Renal pelvis (tissue), 12 donors: ENCODE measurements around the gene ZBTB46. TPM values are rescaled to one million over a fixed set of nuclear protein-coding genes. Genes with fewer than 3 reads are reported as not detected.
"Not testable (repeated sequence)": the region's sequence is repeated elsewhere in the genome, so short reads cannot be mapped to it uniquely, and the experiment has no call there.

Experiments
- DNase-seq: peaks from one replicate; pipeline ENCODE4 v3.0.0-alpha.2; 2013
- long read RNA-seq, 16 experiments: transcript quantifications; one replicate each; lab custom pipeline, GENCODE V29; 2026
- polyA plus RNA-seq, 3 donors: library from polyadenylated mRNA; unstranded; fragments of 120-200 nt; gene quantifications; one replicate each; pipeline ENCODE4 v1.2.1, GENCODE V29; 2013; ENCODE audit not compliant: insufficient read length in 3 of 3

The ZBTB46 gene, protein sequence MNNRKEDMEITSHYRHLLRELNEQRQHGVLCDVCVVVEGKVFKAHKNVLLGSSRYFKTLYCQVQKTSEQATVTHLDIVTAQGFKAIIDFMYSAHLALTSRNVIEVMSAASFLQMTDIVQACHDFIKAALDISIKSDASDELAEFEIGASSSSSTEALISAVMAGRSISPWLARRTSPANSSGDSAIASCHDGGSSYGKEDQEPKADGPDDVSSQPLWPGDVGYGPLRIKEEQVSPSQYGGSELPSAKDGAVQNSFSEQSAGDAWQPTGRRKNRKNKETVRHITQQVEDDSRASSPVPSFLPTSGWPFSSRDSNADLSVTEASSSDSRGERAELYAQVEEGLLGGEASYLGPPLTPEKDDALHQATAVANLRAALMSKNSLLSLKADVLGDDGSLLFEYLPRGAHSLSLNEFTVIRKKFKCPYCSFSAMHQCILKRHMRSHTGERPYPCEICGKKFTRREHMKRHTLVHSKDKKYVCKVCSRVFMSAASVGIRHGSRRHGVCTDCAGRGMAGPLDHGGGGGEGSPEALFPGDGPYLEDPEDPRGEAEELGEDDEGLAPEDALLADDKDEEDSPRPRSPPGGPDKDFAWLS
- 10 to 100 TPM; 16.8 to 23.5 (median 19.5) TPM for polyA plus RNA-seq
- long read RNA-seq, donor 1, full-length matches to known transcripts: 4 of 4 reads
- long read RNA-seq, donor 1, partial matches to known transcripts: 0 of 4 reads
- long read RNA-seq, donor 1, other reads (novel, unspliced or antisense): 0 of 4 reads
- long read RNA-seq, donor 2, full-length matches to known transcripts: 5 of 11 reads
- long read RNA-seq, donor 2, partial matches to known transcripts: 6 of 11 reads
- long read RNA-seq, donor 2, other reads (novel, unspliced or antisense): 0 of 11 reads
- long read RNA-seq, donor 3, full-length matches to known transcripts: 1 of 1 reads
- long read RNA-seq, donor 3, partial matches to known transcripts: 0 of 1 reads
- long read RNA-seq, donor 3, other reads (novel, unspliced or antisense): 0 of 1 reads
- long read RNA-seq, donor 4, full-length matches to known transcripts: 3 of 3 reads
- long read RNA-seq, donor 4, partial matches to known transcripts: 0 of 3 reads
- long read RNA-seq, donor 4, other reads (novel, unspliced or antisense): 0 of 3 reads
- long read RNA-seq, donor 5, full-length matches to known transcripts: 2 of 2 reads
- long read RNA-seq, donor 5, partial matches to known transcripts: 0 of 2 reads
- long read RNA-seq, donor 5, other reads (novel, unspliced or antisense): 0 of 2 reads
- long read RNA-seq, donor 6, full-length matches to known transcripts: 5 of 5 reads
- long read RNA-seq, donor 6, partial matches to known transcripts: 0 of 5 reads
- long read RNA-seq, donor 6, other reads (novel, unspliced or antisense): 0 of 5 reads
- long read RNA-seq, donor 7, full-length matches to known transcripts: 6 of 6 reads
- long read RNA-seq, donor 7, partial matches to known transcripts: 0 of 6 reads
- long read RNA-seq, donor 7, other reads (novel, unspliced or antisense): 0 of 6 reads
- long read RNA-seq, donor 8, full-length matches to known transcripts: 4 of 4 reads
- long read RNA-seq, donor 8, partial matches to known transcripts: 0 of 4 reads
- long read RNA-seq, donor 8, other reads (novel, unspliced or antisense): 0 of 4 reads
- long read RNA-seq, donor 9, full-length matches to known transcripts: 4 of 4 reads
- long read RNA-seq, donor 9, partial matches to known transcripts: 0 of 4 reads
- long read RNA-seq, donor 9, other reads (novel, unspliced or antisense): 0 of 4 reads
- long read RNA-seq, donor 10, full-length matches to known transcripts: 2 of 2 reads
- long read RNA-seq, donor 10, partial matches to known transcripts: 0 of 2 reads
- long read RNA-seq, donor 10, other reads (novel, unspliced or antisense): 0 of 2 reads
- long read RNA-seq, donor 11, full-length matches to known transcripts: 4 of 4 reads
- long read RNA-seq, donor 11, partial matches to known transcripts: 0 of 4 reads
- long read RNA-seq, donor 11, other reads (novel, unspliced or antisense): 0 of 4 reads
- long read RNA-seq, donor 12, full-length matches to known transcripts: 9 of 9 reads
- long read RNA-seq, donor 12, partial matches to known transcripts: 0 of 9 reads
- long read RNA-seq, donor 12, other reads (novel, unspliced or antisense): 0 of 9 reads
- long read RNA-seq, donor 13, full-length matches to known transcripts: 1 of 1 reads
- long read RNA-seq, donor 13, partial matches to known transcripts: 0 of 1 reads
- long read RNA-seq, donor 13, other reads (novel, unspliced or antisense): 0 of 1 reads
- long read RNA-seq, donor 14, full-length matches to known transcripts: 7 of 7 reads
- long read RNA-seq, donor 14, partial matches to known transcripts: 0 of 7 reads
- long read RNA-seq, donor 14, other reads (novel, unspliced or antisense): 0 of 7 reads
- long read RNA-seq, donor 15, full-length matches to known transcripts: 2 of 2 reads
- long read RNA-seq, donor 15, partial matches to known transcripts: 0 of 2 reads
- long read RNA-seq, donor 15, other reads (novel, unspliced or antisense): 0 of 2 reads
- long read RNA-seq, donor 16, full-length matches to known transcripts: 2 of 8 reads
- long read RNA-seq, donor 16, partial matches to known transcripts: 6 of 8 reads
- long read RNA-seq, donor 16, other reads (novel, unspliced or antisense): 0 of 8 reads

DNA sequence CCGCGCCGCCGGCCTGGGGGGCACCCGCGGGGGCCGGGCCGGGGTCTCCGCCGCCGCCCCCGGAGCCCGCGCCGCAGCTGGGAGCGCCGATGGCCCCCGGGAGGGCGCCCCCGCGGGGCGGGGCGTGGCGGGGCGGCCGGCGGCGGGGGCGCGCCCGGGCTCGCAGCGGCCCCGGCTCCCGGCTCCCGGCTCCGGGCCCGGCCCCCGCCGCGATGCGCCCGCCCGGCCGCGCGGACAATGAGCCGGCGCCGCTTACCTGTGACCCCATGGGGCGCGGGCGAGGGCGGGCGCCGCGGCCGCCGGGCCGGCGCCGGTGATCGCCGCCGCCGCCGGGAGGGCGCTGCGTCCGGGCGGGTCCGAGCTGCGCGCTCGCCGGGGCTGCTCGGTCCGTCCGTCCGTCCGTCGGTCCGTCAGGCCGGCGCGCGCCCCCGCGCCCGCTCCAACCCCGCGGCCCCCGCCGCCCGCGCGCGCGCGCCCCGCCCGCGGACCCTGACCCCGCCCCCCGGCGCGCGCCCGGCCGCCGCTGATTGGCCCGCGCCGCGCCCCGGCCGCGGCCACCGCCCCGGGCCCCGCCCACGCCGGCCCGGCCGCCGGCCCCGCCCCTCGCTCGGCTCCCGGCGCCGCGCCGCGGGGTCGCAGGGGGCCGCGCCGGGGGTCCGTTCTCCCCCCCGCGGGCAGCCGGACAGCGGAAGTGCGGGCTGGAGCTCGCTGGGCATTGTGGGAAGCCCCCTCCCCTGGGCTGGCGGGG, at the start of gene ZBTB46:
TSS of gene ZBTB46 (minus strand) at position 424 of the 748 bp plus-strand sequence. CDS start 40,507 bp downstream, outside the sequence.
- no peak for DNase-seq

DNA sequence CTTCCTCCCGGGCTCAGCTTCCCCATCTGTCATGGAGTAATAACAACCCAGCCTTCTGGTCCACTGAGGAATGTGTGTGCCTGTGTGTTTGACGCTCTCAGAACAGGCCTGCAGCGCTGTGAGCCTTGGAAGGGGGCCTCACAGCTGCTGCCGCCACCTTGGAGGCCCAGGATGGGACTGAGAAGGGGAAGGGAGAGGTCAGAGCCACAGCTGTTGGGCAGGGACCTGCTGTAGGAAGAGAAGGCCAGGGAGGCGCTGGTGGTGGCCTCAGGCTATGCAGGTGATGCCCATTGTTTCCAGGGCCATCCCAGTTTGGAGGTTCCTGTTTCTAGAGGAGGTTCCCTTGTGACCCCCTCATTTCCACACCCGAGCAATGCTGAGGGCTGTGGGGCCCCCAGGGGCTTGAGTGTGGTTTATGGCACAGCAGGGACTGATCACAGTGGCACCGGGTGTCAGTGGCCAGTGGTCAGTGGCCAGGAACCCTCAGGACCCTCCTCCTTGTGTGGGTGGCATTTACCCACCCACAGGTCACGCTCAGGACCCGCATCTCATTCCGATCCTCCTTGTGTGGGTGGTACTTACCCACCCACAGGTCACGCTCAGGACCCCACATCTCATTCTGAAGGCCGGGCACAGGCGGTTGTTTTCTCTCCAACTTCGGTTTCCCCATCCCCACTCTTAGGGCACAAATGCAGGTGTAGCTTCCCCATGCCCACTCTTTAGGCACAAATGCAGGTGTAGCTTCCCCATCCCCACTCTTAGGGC, 48.0 kb upstream of the ZBTB46 start:
- DNase-seq: no peak

DNA sequence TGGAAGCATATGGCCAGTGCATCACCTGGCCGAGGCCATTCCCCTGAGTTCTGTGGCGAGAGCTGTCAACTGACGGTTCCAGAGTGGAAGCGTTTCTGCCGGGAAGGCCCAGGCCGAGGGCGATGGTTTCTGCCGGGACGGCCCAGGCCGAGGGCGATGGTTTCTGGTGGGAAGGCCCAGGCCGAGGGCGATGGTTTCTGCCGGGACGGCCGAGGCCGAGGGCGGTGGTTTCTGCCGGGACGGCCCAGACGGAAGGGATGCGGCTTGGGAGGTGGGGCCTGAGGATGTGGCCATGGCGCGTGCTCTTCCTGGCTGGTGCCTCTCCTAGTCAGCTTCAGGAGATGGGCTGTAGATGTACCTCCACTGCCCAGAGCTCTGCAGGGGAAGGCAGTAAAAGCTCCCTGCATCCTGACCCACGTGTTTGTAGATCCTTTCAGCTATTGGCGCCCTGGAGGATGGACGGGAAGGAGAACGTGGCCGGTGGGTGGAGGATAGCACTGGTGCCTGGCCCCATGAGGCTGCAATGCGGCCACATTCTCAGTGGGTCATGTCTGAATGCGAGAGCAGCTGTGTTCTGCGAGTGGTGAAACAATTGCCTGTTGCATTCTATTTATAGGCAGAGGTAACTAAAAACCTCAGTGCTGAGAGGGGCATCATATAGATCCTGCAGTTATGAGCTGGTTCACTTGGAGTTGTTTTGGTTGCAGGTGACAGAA, 46.8 kb upstream of the ZBTB46 start:
- DNase-seq: no peak

DNA sequence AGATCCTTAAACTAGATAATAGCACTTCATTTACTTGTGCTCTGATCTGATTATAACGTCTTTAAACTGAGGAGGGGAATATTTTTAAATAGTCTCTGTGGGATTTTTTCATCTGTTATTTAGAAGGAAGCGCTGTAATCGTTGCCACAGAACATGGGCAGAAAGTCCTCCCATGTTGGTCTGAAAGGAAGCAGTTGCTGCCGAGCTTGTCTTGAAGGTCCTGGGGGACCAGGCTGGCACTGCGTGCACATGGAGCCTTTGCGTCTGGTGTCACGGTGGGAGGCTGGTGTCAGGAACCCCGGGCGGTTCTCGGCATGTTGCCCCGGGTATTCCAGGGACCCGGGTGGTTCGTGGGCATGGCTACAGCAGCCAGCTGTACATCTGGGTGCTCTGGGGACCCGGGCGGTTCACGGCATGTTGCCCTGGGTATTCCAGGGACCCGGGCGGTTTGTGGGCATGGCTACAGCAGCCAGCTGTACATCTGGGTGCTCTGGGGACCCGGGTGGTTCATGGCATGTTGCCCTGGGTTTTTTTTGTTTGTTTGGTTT, 45.5 kb upstream of the ZBTB46 start:
- DNase-seq: no peak

DNA sequence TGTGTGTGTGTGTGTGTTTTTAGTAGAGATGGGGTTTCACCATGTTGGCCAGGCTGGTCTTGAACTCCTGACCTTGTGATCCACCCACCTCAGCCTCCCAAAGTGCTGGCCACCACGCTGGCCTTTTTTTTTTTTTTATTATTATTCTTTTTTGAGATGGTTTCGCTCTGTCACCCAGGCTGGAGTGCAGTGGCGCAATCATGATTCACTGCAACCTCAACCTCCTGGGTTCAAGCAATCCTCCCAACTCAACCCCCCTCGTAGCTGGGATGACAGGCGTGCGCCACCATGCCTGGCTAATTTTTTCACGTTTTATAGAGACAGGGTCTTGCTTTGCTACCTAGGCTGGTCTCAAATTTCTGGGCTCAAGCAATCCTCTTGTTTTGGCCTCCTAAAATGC, 43.2 kb upstream of the ZBTB46 start:
- not testable (repeated sequence) for DNase-seq

DNA sequence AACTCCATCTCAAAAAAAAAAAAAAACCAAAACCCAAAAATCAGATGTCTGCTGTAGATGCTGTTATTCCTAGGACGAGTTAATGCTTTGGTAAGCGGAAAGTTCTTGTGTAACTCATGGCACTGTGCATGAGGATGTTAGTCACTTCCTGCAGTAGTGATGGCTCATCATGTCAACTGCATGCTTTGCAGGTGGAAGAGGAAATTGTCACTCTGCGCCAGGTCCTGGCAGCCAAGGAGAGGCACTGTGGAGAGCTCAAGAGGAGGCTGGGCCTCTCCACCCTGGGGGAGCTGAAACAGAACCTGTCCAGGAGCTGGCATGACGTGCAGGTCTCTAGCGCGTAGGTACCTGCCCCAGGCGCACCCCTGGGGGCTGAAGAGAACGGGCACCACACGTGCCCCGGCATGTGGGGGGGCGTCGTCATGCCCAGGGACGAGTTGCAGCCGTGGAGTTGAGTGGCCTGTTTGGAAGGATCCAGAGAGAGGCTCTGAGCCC, 42.5 kb upstream of the ZBTB46 start:
- no peak for DNase-seq

DNA sequence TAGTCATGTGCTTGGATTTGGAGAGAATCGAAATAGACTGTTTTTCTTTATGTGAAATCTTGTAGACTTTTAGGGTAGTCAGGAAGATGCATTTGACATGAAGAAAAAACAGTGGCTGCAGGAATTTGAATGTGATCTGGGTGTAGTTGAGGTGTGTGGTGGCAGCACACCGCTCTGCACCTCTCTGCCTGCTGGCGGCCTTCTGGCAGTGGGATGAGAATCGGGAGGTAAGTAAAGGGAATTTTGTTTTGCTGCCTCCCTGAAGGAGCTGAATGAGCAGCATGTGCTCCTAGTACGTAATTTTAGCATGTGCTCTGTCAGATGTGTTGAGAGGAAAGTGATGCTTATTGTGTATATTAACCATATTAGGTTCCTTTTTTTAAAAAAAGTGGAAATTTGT, 37.2 kb upstream of the ZBTB46 start:
- no peak for DNase-seq

DNA sequence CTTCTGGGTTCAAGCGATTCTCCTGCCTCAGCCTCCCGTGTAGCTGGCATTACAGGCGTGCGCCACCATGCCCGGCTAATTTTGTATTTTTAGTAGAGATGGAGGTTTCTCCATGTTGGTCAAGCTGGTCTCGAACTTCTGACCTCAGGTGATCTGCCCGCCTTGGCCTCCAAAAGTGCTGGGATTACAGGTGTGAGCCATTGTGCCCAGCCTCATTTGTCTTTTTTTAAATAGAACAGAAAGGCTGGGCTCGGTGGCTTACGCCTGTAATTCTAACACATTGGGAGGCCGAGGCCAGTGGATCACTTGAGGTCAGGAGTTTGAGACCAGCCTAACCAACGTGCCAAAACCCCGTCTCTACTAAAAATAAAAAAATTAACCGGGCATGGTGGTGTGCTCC, 36.0 kb upstream of the ZBTB46 start:
- not testable (repeated sequence) for DNase-seq

DNA sequence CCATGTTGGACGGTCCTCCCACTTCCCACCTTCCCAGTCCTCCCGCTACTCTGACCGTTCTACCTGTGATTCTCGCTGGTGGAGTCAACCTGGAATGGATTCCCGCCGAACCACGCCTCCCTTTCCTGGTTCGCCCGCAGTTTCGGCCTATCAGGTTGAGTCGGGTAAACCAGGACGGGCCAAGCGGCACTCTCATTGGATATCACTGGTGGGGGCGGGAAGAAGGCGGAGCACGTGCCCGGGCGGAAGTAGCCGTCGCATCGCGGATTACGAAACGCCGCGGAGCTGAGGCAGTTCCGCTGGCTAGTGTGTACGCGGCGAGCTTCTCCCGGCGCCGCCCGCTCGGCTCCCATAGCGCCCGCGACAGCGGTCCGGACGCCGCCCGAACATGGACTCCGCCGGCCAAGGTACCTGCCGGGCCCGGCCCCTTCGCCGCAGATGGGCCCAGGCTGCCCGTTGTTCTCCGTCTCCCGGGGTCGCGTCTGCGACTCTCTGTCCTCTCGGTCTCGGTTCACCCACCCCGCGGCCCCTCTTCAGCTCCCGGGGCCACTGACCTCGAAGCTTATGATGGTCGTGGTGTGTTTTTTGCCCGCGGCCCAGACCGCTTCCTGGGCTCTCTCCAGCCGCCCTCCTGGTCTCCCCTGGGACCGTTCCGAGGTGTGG, 34.0 kb upstream of the ZBTB46 start, which contains the start of gene TPD52L2:
TSS of gene TPD52L2 (plus strand) at position 293 of the 663 bp plus-strand sequence. CDS start at position 389, 96 bp downstream.
- peak; percentile 98 for DNase-seq

DNA sequence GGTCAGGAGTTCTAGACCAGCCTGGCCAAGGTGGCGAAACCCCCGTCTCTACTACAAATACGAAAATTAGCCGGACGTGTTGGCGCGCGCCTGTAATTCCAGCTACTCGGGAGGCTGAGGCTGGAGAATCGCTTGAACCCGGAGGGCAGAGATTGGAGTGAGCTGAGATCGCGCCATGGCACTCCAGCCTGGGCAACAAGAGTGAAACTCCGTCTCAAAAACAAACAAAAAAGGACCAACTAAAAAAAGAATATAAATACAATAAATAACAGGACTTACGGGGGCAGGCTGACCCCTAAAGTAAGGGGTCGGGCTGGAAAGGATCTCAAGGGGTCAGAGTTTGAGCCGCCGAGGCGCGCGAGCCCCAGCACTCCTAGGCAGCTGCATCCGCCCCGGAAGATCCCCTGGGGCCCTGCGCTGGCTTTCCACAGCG, 33.5 kb upstream of the ZBTB46 start:
- no peak for DNase-seq

DNA sequence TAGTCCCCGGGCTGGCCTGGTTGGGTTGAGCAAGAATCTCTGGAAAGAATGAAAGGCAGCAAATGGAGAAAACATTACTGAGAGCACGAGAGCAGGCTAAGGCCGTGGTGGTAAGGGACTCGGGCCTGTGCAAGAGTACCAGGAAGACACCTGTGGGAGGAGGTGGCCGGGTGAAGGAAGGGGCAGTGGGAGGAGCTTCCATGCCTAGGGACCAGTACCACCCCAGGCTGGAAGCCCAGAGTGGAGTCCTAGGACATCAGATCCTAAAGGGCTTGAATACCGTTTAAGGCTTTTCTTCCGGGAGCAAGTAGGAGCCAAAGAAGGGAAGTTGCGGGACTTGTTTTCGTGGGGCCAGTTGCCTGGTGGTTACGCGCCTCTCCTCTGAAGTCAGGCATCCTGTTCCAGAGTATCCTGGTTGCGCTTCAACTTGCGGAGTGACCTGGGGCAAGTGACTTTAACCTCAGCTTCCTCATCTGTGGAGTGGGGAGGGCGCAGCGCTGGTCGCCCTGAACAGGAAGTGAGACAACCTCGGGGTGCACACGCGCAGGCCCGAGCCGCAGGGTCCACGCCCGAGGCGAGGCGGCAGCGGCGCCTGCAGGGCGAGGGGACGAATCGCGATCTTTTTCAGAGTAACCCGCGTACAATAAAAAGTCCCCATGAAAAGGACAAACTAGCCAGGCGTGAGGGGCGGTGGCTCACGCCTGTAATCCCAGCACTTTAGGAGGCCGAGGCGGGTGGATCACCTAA, 32.9 kb upstream of the ZBTB46 start:
- DNase-seq: peak; percentile 83

DNA sequence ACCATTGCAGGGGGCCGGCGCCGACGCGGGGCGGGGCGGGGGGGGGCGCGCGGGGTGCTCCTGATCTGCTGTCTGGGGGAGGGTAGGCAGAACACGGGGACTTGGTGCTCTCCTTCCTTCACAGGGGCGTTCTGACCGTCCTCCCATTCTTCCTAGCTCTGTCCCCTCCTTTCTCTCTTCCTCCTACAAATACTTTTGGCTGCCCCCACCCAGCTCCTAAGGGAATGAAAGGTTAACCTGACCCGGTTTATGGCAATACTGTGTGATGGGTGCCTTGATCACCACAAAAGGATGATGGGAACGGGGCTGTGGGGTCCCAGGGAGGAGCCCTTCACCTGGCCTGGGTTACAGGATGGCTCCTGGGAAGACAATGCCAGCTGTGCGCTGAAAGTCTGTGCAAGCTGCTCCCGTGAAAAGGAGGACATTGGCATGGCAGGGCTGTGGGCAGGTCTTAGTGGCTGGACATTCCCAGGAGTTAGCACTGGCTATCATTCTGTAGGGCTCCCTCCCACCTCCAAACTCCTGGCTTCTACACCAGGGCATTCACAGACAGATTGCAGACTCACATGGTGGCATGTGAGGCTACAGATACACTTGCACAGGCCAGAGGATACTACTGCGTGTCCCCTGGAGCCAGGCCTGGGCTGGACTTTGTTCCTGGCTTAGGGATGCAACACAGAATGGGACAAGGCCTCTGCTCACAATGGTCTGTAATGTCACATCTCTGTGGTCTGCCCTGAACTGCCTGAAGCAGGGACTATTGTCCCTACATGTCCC, 32.1 kb upstream of the ZBTB46 start:
- DNase-seq: no peak
